ENCODE measurements around the gene STAT6. TPM values are rescaled to one million over a fixed set of nuclear protein-coding genes. Genes with fewer than 3 reads are reported as not detected.

Gene STAT6
- total and polyA plus RNA-seq, 8 donors: 137 to 237 (median 173) TPM

DNA sequence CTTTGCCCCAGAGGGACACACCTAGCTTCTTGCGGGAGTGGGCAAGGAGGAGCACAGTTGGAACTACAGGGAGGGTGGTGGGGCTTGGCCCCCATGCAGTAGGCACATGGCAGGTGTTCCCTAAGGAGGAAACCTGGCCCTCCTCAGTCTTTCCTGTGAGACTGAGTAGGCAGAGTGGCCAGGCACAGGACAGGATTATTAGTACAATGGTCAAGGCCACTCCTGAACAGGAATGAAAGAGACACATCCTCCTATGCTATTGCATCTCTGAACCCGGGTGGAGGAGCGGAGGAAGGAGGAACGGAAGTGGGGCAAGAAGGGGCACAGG is 62.1 kb downstream of the STAT6 start:
- Histone ChIP-seq H3K27ac (peak overlapping the region in 1 of 2 donors; percentile 28), H3K36me3 (no peaks in the 10 kb centered on the region), H3K27me3 (peaks cover 0 to 6% of the 10 kb centered on the region in 2 donors), H3K9me3 (no peaks in the 10 kb centered on the region), H3K4me1 (peaks cover 0 to 38% of the 10 kb centered on the region in 2 donors), H3K4me3 (no peak overlapping the region)
- DNase-seq (no peak), ATAC-seq (no peak)
- TF ChIP-seq, protein P1, sequence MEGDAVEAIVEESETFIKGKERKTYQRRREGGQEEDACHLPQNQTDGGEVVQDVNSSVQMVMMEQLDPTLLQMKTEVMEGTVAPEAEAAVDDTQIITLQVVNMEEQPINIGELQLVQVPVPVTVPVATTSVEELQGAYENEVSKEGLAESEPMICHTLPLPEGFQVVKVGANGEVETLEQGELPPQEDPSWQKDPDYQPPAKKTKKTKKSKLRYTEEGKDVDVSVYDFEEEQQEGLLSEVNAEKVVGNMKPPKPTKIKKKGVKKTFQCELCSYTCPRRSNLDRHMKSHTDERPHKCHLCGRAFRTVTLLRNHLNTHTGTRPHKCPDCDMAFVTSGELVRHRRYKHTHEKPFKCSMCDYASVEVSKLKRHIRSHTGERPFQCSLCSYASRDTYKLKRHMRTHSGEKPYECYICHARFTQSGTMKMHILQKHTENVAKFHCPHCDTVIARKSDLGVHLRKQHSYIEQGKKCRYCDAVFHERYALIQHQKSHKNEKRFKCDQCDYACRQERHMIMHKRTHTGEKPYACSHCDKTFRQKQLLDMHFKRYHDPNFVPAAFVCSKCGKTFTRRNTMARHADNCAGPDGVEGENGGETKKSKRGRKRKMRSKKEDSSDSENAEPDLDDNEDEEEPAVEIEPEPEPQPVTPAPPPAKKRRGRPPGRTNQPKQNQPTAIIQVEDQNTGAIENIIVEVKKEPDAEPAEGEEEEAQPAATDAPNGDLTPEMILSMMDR (IDR thresholded peaks at IDR 0.05): no peak
- intact Hi-C loops (cut with DNase I): no loop called here

DNA sequence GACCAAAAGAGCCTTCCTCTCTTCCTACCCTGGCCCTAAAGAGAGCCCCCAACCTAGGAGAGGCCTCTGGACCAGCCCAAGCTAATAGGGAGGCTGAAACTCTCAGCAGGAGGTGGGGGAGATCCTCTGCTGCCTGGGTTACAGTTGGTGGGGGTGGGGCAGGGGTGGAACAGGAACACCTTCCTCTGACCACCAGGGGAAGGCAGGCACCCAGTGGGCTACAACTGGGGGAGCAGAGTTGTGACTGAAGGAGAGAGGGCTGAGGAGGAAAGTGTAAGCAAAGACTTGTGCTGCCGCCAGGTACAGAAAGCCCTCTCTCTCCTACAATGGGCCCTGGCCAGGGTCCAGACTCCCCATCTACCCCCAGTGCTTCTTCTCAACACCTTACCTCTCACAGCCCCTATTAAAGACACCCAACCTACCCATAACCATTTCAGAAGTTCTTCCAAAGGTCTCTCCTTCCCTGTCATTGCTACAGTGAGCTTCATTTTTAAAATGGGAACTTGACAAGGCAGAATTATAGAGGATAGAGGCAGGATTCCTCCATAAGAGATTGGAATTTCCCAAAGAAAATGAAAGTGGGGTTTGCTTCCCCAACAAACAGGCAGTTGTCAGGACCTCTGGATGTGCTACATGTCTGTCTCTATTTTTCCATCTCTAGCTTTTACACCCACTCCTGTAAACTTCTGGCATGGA is 62.6 kb downstream of the STAT6 start:
- Histone ChIP-seq H3K4me3 (no peak overlapping the region), H3K27me3 (peaks cover 0 to 6% of the 10 kb centered on the region in 2 donors), H3K4me1 (peaks cover 0 to 38% of the 10 kb centered on the region in 2 donors), H3K27ac (peak overlapping the region in 1 of 2 donors; percentile 28), H3K9me3 (no peaks in the 10 kb centered on the region), H3K36me3 (no peaks in the 10 kb centered on the region)
- TF ChIP-seq, protein P1 (IDR thresholded peaks at IDR 0.05): no peak
- no peak for DNase-seq
- intact Hi-C loops (cut with DNase I): no loop called here
- ATAC-seq: no peak

DNA sequence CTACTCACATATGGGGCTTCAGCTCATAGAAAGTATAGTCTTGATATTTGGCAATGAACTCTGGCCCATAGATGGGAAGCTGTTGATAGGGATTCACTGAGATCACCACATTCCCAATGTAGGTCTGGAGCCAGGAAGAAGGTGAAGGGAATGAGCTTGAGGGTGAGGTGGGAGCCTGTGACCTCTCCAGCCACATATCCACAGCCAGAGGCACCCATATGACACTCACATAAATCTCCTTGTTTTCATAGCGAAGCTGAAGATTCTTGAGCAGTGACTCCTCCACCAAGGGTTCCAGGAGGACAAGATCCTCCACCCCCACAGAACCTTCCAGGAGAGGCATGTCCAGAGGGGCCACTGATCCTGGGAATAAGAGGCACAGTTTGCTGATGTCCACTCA is 63.2 kb downstream of the STAT6 start:
- TF ChIP-seq, protein P1 (IDR thresholded peaks at IDR 0.05): no peak
- DNase-seq (no peak), ATAC-seq (no peak)
- no peak overlapping the region for H3K27ac ChIP-seq
- H3K4me1 ChIP-seq: peaks cover 0 to 38% of the 10 kb centered on the region in 2 donors
- H3K4me3 ChIP-seq: no peak overlapping the region
- intact Hi-C loops (cut with DNase I): no loop called here
- H3K36me3 ChIP-seq: no peaks in the 10 kb centered on the region
- H3K9me3 ChIP-seq: no peaks in the 10 kb centered on the region
- H3K27me3 ChIP-seq: peaks cover 0 to 6% of the 10 kb centered on the region in 2 donors

DNA sequence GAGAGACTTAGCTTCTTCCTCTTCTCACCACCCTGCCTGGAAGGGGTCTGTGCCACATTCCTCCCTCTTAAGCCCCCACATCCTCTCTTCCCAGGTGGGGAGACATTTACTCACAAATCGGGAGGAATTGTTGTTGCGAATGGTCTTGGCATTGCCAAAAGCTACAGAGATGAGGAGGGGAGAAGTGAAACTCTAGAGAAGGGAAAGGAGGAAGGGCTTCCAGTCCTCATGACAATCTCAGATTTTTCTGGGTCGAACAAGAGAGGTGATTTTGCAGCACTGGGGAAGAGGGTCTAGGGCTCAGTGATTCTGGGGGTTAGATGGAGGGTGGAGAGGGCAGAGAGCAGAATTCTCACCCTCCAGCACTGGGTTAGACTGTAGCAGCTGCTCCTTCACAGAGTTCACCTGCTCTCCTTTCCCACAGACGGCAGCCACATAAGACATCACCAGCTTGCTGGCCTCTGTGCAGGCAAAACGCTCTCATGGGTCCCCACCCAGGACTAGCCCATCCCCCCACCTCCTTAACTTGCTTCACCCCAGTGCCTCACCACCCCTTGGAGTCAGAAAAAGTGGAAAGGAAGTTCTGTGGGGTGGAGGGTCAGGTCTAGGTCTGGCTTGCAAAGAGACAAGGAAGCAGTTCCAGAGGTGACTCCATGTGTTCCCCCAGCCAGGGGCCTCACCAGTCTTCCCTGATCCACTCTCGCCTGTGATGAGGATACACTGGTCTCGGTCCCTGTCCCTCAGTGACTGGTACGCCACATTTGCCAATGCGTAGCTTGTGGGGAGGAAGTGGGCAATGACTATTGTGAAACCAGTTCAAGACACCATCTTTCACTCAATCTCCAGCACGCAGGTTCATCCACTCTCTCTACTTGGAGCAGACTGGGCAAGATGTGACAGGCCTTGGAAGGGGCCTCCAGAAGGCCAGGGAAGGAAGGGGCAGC is 63.9 kb downstream of the STAT6 start:
- TF ChIP-seq, protein P1 (IDR thresholded peaks at IDR 0.05): no peak
- H3K27me3 ChIP-seq: peaks cover 0 to 6% of the 10 kb centered on the region in 2 donors
- intact Hi-C loops (cut with DNase I): no loop called here
- DNase-seq: no peak
- no peak overlapping the region for H3K4me3 ChIP-seq
- H3K36me3 ChIP-seq: no peaks in the 10 kb centered on the region
- H3K4me1 ChIP-seq: peaks cover 0 to 38% of the 10 kb centered on the region in 2 donors
- peak overlapping the region in 1 of 2 donors; percentile 33 for H3K27ac ChIP-seq
- no peaks in the 10 kb centered on the region for H3K9me3 ChIP-seq
- peak; percentile 34 for ATAC-seq

Data from left lung (tissue), 10 donors.